SH-SY5Y (cell line): ENCODE data around the gene CTCF.

Experiments
- GATA2 ChIP-seq: IDR thresholded peaks from 2 replicates; pipeline ENCODE4 v1.6.1; 2011; ENCODE audit warnings: mild to moderate bottlenecking, low read depth, low read length
- GATA3 ChIP-seq: IDR thresholded peaks from 2 replicates; pipeline ENCODE4 v1.6.1; 2011; ENCODE audit warnings: low read depth, mild to moderate bottlenecking, low read length, moderate library complexity

DNA sequence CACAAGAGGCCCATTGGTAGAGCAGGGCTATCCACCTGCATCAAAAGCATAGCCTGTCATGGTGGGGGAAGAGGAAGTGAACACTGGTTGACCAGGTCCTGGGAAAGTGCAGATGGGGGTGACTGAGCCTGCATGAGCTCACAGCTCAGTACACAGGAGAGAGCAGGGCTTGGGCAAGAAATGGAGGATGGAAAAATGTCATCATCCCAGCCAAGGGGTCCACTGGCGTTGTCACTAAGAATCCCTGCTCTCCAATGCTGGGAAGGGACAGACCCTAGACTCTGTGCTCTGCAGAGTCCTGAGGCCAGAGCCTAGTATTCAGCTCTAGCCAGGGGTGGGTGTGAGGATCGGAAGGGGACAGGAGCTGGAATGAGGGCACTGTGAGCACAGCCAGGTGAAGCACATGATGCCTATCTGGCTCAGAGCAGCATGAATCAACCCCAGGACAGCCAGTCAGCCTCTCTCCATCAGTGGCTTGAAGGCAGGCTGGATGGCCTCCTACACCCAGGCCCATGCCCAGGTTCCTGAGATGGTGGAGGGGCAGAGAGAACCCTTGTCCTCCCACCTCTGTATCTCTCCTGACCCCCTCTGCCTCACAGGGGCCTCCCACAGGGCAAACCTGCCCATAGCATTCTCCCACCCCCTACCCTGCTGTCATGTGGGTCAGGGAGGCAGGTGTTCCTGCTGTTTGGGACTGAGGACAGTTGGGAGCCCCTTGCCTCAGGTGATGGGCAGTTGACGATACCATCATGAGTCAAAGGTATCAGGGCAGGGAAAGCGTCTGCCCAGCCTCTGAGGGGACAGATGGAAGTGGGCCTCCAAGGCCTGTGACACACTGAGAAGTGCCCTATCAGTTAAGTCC, 13.8 kb upstream of the CTCF start:
- TF ChIP-seq GATA2 (no peak), GATA3 (no peak)
